ENCODE data around the gene FBXO31. TPM values are rescaled to one million over a fixed set of nuclear protein-coding genes. Genes with fewer than 3 reads are reported as not detected.
"Not testable (repeated sequence)": the region's sequence is repeated elsewhere in the genome, so short reads cannot be mapped to it uniquely, and the experiment has no call there.

The FBXO31 gene
- total and polyA plus RNA-seq, 2 donors from 2014 or later, result 12.5 to 34.9 TPM

DNA sequence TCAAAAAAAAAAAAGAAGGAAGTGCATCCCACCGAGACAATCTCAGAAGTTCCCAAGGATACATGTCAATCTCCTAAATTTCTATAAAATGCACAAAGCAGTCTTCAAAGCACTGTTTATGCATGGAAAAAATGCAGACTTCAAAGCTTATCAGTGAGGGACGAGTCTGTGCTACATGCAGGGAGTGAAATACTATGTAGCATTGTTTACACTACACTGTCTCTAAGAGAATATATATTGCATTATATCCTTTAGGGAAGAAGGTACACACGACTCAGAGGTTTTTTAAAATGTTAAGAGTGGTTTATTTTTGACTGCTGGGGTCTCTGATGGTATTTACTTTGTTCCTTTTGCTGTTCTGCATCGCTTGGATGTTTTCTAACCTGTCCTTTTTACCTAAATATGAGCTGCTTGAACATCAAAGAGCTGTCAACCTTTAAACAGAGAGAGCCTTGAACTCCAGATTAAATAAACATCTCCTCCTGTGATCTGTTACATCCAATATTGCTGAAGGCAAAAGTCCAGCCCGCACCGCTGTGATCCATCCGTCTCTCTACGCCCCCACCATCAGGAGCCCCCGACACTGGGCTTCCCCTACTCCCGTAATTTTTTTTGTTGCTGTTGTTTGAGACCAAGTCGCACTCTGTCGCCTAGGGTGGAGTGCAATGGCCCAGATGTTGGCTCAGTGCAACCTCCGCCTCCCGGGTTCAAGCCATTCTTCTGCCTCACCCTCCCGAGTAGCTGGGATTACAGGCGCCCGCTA lies 1.4 kb downstream of the FBXO31 start:
- no peaks in the 10 kb centered on the region for H3K36me3 ChIP-seq (ENCODE audit: control insufficient read depth in 2 of 3, insufficient read depth in 3 of 3, low read length in 3 of 3)
- no peak for FAIRE-seq

DNA sequence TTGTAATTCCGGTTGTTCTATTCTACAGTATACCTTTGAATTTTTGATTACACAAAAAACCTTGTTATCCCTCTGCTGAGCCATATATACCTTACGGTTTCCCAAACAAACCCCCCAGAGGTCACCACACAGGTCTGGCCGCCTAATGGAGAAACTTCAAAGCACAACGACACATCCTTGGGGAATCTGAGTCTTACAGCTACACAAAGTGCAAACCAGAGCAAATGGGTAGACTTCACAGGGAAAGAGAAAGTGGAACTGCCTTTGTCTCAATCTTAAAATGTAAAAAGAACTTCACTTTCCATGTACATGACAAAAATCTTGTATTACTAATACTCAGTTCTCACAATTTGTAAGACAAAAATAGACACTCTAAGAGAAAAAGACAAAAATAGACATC lies 2.7 kb downstream of the FBXO31 start:
- Histone ChIP-seq H3K4me1 (ENCODE audit: control insufficient read depth in 2 of 3, insufficient read depth in 2 of 3, low read depth in 1 of 3, low read length in 3 of 3) (peaks cover 6 to 17% (median 8%) of the 10 kb centered on the region in 3 donors), H3K9ac (ENCODE audit: low read length in 3 of 3) (no peak overlapping the region), H3K9me3 (ENCODE audit: control insufficient read depth in 2 of 3, insufficient read depth in 1 of 3, low read length in 3 of 3) (no peaks in the 10 kb centered on the region), H3K27me3 (ENCODE audit: control insufficient read depth, insufficient read depth, low read length) (no peaks in the 10 kb centered on the region), H3K4me3 (ENCODE audit: low read length in 3 of 3) (peak overlapping the region in 2 of 3 donors; percentile 43 to 74), H3K36me3 (ENCODE audit: control insufficient read depth in 2 of 3, insufficient read depth in 3 of 3, low read length in 3 of 3) (no peaks in the 10 kb centered on the region), H3K27ac (ENCODE audit: low read depth in 2 of 2, low read length in 2 of 2) (peak overlapping the region in 1 of 2 donors; percentile 47)
- TF ChIP-seq, protein P1, sequence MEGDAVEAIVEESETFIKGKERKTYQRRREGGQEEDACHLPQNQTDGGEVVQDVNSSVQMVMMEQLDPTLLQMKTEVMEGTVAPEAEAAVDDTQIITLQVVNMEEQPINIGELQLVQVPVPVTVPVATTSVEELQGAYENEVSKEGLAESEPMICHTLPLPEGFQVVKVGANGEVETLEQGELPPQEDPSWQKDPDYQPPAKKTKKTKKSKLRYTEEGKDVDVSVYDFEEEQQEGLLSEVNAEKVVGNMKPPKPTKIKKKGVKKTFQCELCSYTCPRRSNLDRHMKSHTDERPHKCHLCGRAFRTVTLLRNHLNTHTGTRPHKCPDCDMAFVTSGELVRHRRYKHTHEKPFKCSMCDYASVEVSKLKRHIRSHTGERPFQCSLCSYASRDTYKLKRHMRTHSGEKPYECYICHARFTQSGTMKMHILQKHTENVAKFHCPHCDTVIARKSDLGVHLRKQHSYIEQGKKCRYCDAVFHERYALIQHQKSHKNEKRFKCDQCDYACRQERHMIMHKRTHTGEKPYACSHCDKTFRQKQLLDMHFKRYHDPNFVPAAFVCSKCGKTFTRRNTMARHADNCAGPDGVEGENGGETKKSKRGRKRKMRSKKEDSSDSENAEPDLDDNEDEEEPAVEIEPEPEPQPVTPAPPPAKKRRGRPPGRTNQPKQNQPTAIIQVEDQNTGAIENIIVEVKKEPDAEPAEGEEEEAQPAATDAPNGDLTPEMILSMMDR (IDR thresholded peaks at IDR 0.05; ENCODE audit: borderline replicate concordance, extremely low read depth, insufficient read depth), result no peak
- FAIRE-seq (no peak), DNase-seq (peak in 2 of 5 donors; percentile 14 to 25)
- intact Hi-C loops (cut with DNase I), result no loop called here

More for the DNA sequence above, 1.4 kb downstream of the FBXO31 start:
- H3K4me3 ChIP-seq (ENCODE audit: low read length in 3 of 3), result peak overlapping the region; percentile 49 to 74 (median 64)
- TF ChIP-seq, protein P1 (IDR thresholded peaks at IDR 0.05; ENCODE audit: borderline replicate concordance, extremely low read depth, insufficient read depth), result no peak
- peak overlapping the region; percentile 14 to 67 (median 48) for H3K9ac ChIP-seq (ENCODE audit: low read length in 3 of 3)
- H3K4me1 ChIP-seq (ENCODE audit: control insufficient read depth in 2 of 3, insufficient read depth in 2 of 3, low read depth in 1 of 3, low read length in 3 of 3), result peaks cover 6 to 17% (median 8%) of the 10 kb centered on the region in 3 donors
- no peaks in the 10 kb centered on the region for H3K27me3 ChIP-seq (ENCODE audit: control insufficient read depth, insufficient read depth, low read length)
- intact Hi-C loops (cut with DNase I), result no loop called here
- H3K9me3 ChIP-seq (ENCODE audit: control insufficient read depth in 2 of 3, insufficient read depth in 1 of 3, low read length in 3 of 3), result no peaks in the 10 kb centered on the region
- peak in 4 of 5 donors; percentile 46 to 69 (median 56) for DNase-seq
- H3K27ac ChIP-seq (ENCODE audit: low read depth in 2 of 2, low read length in 2 of 2), result peak overlapping the region in 1 of 2 donors; percentile 93

DNA sequence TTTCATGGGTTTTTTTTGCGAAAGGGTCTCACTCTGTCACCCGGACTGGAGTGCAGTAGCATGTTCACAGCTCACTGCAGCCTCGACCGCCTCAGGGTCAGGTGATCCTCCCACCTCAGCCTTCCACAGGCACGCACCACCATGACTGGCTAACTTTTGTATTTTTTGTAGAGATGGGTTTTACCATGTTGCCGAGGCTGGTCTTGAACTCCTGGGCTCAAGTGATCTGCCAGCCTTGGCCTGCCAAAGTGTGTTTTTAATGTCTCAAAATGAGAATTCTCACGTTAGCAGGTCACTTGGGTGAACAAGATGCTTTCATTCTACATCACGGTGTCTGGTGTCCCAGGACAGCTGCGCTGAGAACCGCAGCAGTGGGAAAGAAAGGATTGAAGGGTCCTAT lies 3.2 kb downstream of the FBXO31 start:
- FAIRE-seq (no peak), DNase-seq (no peak)
- no peak overlapping the region for H3K27ac ChIP-seq (ENCODE audit: low read depth in 2 of 2, low read length in 2 of 2)
- TF ChIP-seq, protein P1 (IDR thresholded peaks at IDR 0.05; ENCODE audit: borderline replicate concordance, extremely low read depth, insufficient read depth), result no peak
- H3K36me3 ChIP-seq (ENCODE audit: control insufficient read depth in 2 of 3, insufficient read depth in 3 of 3, low read length in 3 of 3), result no peaks in the 10 kb centered on the region
- no peaks in the 10 kb centered on the region for H3K9me3 ChIP-seq (ENCODE audit: control insufficient read depth in 2 of 3, insufficient read depth in 1 of 3, low read length in 3 of 3)
- H3K27me3 ChIP-seq (ENCODE audit: control insufficient read depth, insufficient read depth, low read length), result no peaks in the 10 kb centered on the region
- no peak overlapping the region for H3K4me3 ChIP-seq (ENCODE audit: low read length in 3 of 3)
- no peak overlapping the region for H3K9ac ChIP-seq (ENCODE audit: low read length in 3 of 3)
- H3K4me1 ChIP-seq (ENCODE audit: control insufficient read depth in 2 of 3, insufficient read depth in 2 of 3, low read depth in 1 of 3, low read length in 3 of 3), result peaks cover 8 to 17% (median 9%) of the 10 kb centered on the region in 3 donors
- intact Hi-C loops (cut with DNase I), result no loop called here

DNA sequence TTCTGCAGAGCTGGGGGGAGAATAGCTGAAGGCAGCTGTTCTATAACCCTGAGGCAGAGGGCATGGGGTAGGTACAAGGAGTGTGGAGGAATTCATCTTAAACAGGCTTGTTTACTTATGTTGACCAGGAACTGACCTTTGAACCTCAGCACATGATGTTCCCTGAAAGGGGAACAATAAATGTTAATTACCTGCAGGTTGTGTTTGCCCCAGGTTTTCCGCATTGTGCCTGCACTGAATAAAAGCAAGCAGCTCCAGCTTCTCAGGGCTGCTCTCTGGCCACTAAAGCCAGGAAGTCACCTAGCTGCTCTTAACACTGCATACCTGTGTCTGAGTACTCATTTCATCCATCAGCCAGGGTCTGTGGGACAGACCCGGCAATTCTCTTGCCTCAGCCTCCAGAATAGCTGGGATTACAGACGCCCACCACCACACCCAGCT lies 4.2 kb downstream of the FBXO31 start:
- H3K27ac ChIP-seq (ENCODE audit: low read depth in 2 of 2, low read length in 2 of 2); H3K4me3 ChIP-seq (ENCODE audit: low read length in 3 of 3); H3K9ac ChIP-seq (ENCODE audit: low read length in 3 of 3); H3K36me3 ChIP-seq (ENCODE audit: control insufficient read depth in 2 of 3, insufficient read depth in 3 of 3, low read length in 3 of 3); FAIRE-seq; H3K27me3 ChIP-seq (ENCODE audit: control insufficient read depth, insufficient read depth, low read length); H3K9me3 ChIP-seq (ENCODE audit: control insufficient read depth in 2 of 3, insufficient read depth in 1 of 3, low read length in 3 of 3): not testable (repeated sequence)
- intact Hi-C loops (cut with DNase I), result loop anchor here (10.0 kb wide), 1 partner anchor 55 kb away; no protein-coding TSS in a partner anchor
- peak in 1 of 5 donors; percentile 16 for DNase-seq
- peaks cover 7 to 17% (median 8%) of the 10 kb centered on the region in 3 donors for H3K4me1 ChIP-seq (ENCODE audit: control insufficient read depth in 2 of 3, insufficient read depth in 2 of 3, low read depth in 1 of 3, low read length in 3 of 3)

Data from kidney (tissue), 14 donors.